HFF-Myc (cell line): Measurements from ENCODE around the gene SIN3A.

Experiments used
- DNase-seq: peaks from one replicate; pipeline ENCODE4 v3.0.0-alpha.2; 2011; ENCODE audit warnings: low read depth; ENCODE audit errors: extremely low read depth
- H3K4me3 ChIP-seq: replicated peaks from 2 replicates; pipeline ENCODE4 v1.5.1; 2011; ENCODE audit warnings: low read depth, mild to moderate bottlenecking, control low read depth, low read length
- TF ChIP-seq, protein P1 (sequence below): IDR thresholded peaks from 2 replicates; pipeline ENCODE4 v1.5.1; 2012; ENCODE audit warnings: mild to moderate bottlenecking, low read depth, low read length, control low read depth; ENCODE audit errors: missing control alignments

SIN3A gene

DNA sequence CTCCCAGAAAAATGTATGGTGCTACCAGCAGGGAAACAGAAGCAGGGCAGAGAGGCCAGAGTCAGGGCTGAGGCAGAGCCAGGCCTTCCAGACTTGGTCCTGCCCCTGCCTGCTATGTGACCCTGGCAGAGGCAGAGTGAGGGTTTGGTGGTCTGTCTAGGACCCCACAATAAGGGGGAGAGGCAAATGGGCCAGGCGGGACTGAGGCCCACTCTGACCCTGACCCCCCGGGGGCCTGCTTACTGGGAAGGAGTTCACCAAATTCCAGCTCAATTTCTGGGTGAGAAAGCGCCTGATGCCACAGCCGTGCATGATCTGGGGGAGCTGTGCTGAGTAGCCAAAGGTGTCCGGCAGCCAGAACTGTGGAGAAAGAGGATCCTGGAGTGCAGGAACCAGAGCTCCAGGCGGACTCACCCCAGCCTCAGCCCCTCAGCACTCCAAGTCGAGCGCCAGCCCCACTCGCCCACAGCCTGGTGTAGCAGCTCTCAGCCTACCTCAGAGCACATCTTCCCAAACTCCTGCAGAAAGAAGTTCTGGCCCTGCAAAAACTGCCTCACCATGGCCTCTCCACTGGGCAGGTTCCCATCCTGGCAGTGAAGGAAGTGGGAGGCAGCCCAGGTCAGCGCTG lies 90.0 kb downstream of the SIN3A start:
- TF ChIP-seq, protein P1, sequence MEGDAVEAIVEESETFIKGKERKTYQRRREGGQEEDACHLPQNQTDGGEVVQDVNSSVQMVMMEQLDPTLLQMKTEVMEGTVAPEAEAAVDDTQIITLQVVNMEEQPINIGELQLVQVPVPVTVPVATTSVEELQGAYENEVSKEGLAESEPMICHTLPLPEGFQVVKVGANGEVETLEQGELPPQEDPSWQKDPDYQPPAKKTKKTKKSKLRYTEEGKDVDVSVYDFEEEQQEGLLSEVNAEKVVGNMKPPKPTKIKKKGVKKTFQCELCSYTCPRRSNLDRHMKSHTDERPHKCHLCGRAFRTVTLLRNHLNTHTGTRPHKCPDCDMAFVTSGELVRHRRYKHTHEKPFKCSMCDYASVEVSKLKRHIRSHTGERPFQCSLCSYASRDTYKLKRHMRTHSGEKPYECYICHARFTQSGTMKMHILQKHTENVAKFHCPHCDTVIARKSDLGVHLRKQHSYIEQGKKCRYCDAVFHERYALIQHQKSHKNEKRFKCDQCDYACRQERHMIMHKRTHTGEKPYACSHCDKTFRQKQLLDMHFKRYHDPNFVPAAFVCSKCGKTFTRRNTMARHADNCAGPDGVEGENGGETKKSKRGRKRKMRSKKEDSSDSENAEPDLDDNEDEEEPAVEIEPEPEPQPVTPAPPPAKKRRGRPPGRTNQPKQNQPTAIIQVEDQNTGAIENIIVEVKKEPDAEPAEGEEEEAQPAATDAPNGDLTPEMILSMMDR = no peak
- no peak for DNase-seq
- H3K4me3 ChIP-seq = no peak overlapping the region

DNA sequence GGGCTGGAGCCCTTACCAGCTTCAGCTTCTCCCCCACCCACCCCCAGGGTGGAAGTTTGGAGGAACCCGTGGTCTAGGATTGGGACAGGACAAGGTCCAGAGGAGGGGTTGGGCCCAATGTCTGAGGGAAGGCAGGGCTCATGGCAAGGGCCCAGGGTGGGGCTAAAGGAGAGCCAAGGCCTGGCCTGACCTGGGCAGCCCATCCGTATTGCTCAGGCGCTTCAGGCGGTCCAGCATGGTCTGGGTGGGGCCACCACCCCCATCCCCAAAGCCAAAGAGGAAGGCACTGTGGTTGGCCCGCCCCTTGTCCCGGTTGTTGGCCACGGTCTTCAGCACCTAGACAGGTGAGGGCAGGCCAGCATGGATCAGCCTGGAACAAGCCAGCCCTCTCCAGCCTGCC lies 90.6 kb downstream of the SIN3A start:
- H3K4me3 ChIP-seq = no peak overlapping the region
- DNase-seq = no peak
- TF ChIP-seq, protein P1 = no peak

DNA sequence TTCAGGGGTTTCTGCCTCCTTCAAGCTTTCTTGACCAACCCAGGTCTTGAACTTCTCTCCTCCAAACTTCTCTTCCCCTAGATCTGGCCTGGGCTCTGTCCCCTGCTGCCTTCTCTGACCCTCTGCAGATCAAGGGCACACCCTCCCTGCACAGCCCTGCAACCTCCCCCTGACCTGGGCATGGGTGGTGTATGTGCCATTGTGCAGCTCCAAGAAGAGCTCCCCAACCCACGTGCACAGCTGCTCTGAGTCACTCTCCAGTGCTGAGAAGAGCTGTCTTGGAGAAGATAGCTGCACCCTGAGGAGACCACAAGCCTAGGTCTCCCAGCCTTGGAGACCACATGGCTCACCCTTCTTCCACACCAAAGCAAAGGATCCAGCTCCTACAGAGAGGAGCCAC lies 91.1 kb downstream of the SIN3A start:
- TF ChIP-seq, protein P1 = no peak
- DNase-seq = no peak

DNA sequence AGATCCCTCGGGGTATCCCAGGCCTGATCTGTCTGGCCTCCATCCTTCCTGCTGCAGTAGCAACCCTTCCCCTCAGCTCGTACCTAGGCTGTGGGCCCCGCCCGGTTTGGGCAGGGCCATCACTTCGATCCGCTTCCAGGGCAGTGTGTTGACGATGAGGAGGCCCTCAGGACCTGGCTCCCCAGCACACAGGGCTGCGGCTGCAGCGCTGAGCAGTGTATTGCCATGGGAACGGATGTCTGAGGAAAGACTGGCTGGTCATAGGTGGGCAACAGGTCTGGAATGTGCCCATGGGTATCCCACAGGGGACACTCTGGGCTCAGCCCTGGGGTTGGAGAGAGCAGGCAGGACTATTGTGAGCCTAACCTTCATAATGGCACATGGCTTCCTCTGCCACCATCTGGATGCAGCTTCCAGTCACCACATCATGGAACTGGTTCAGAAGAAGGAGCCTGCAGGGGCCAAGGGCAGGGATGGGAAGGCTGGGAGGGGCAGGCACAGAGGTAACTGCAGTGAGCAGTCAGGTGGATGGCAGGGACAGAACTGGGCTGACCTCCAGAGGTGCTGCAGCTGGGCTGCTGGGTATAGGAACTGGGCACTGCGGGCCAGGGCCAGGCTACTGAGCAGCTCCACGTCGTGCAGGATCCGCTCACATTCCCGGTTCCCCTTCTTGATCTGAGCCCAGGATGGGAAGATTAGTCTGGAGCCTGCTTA lies 91.8 kb downstream of the SIN3A start:
- no peak for DNase-seq
- TF ChIP-seq, protein P1 = no peak
- no peak overlapping the region for H3K4me3 ChIP-seq

More for the DNA sequence above, 91.1 kb downstream of the SIN3A start:
- H3K4me3 ChIP-seq = no peak overlapping the region

DNA sequence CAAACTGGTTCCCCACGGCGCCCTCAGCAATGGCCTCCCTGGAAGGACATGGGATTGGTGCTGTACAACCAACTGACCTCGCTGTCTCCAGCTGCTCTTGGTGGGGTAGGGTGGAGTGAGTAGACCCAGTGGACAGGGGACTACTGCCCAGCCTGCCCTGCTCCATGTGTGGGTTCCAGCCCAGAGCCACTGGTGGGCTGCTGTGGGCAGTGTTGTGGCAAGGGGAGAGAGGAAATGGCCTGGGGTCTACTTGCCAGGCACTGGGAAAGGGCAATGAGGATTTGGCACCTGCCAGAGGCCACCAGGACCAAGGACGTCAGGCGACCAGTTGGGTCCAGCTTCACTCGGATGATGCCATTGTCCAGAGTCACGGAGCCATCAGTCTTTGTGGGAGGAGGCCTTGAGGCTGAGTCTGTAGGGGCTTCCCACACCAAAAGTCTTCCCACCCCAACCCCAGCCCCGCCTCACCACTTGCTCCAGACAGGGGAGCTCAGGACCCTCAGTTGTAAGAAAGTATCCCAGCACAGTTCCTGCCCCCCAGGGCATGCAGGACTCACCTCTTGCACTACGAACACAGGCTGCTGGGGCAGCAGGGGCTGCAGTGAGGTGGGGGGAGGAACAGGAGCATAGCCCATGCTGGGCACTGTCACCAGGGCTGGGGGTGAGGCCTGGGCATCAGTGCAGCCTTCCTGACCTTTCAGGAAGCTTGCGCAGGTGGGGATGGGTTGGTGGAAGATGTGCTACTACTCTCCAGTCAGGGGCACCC lies 92.5 kb downstream of the SIN3A start:
- H3K4me3 ChIP-seq = no peak overlapping the region
- TF ChIP-seq, protein P1 = no peak
- DNase-seq = no peak

DNA sequence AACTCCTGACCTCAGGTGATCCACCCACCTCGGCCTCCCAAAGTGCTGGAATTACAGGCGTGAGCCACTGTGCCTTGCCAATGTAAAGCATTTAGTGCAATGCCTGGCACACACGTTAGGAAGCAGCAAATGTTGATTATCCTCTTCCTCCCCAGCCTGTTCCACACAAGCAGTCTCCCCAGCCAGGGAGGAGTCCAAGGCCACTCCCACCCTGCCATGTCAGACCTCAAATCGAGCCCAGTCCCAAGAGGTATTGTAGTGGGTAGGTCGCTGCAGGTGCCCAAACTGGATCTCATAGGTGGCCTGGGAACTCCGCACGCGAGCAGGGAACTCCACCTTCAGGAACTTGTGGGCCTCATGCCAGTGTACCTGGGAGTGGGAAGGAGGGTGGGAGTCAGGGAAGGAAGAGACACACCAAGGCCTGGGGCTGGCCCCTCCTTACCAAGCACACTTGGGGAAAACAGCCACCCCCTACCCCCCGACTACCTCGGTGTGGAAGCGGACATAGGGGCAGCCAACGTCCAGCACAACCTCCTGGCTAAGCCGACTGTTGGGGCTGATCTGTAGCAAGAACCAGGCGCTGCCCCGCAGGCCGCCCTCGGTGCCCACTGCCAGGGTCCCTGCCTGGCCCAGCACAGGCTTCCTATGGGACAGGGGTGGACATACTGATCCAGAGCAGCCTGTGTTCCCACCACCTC lies 93.4 kb downstream of the SIN3A start:
- TF ChIP-seq, protein P1 = no peak
- DNase-seq = no peak

More for the DNA sequence above, 93.4 kb downstream of the SIN3A start:
- H3K4me3 ChIP-seq = no peak overlapping the region
